HK-2 (cell line): Measurements from ENCODE around the gene PRSS56.
A peak's percentile ranks its signal among the peaks of the same experiment; 100 is the strongest.
"Not testable (repeated sequence)": the region's sequence is repeated elsewhere in the genome, so short reads cannot be mapped to it uniquely, and the experiment has no call there.

ENCODE experiments used
- DNase-seq: peaks from one replicate; pipeline ENCODE4 v3.0.0-alpha.2; 2018; ENCODE audit not compliant: unreplicated experiment

The PRSS56 gene

GRCh38 chr2:232541961-232542714, 21.9 kb downstream of the PRSS56 start:
- DNase-seq = no peak

GRCh38 chr2:232542715-232543467, 22.7 kb downstream of the PRSS56 start:
- no peak for DNase-seq

- DNase-seq = no peak
These were observed 23.3 kb downstream of the PRSS56 start for GRCh38 chr2:232543491-232543890.

GRCh38 chr2:232543928-232544631, 23.9 kb downstream of the PRSS56 start:
- DNase-seq = no peak

GRCh38 chr2:232544674-232545073, 24.5 kb downstream of the PRSS56 start:
- no peak for DNase-seq

- no peak for DNase-seq
These were observed 25.6 kb downstream of the PRSS56 start for GRCh38 chr2:232545511-232546375.

- DNase-seq = no peak
These were observed 27.8 kb downstream of the PRSS56 start for GRCh38 chr2:232547991-232548390.

GRCh38 chr2:232549655-232550353, 29.6 kb downstream of the PRSS56 start:
- no peak for DNase-seq

- DNase-seq = peak; percentile 95
These were observed 30.4 kb downstream of the PRSS56 start, which contains the start of the genes EIF4E2 and TIGD1 for GRCh38 chr2:232550354-232551249. Gene EIF4E2, plus strand, starts transcription at chr2:232550689. Its CDS starts 36 bp downstream, at chr2:232550725. Gene TIGD1, minus strand, starts transcription at chr2:232550557. Its CDS starts 675 bp downstream, at chr2:232549882.

- DNase-seq = no peak
These were observed 31.1 kb downstream of the PRSS56 start for GRCh38 chr2:232551250-232551638.

GRCh38 chr2:232551776-232552175, 31.6 kb downstream of the PRSS56 start:
- DNase-seq = no peak

- no peak for DNase-seq
These were observed 36.2 kb downstream of the PRSS56 start for GRCh38 chr2:232556426-232556825.

GRCh38 chr2:232562515-232563151, 42.4 kb downstream of the PRSS56 start:
- no peak for DNase-seq

GRCh38 chr2:232563580-232563979, 43.4 kb downstream of the PRSS56 start:
- DNase-seq = no peak

GRCh38 chr2:232567721-232568120, 47.5 kb downstream of the PRSS56 start:
- DNase-seq = no peak

- DNase-seq = peak; percentile 34
These were observed 48.0 kb downstream of the PRSS56 start for GRCh38 chr2:232568161-232568560.

- DNase-seq = no peak
These were observed 49.4 kb downstream of the PRSS56 start for GRCh38 chr2:232569541-232569940.

GRCh38 chr2:232570481-232570880, 50.3 kb downstream of the PRSS56 start:
- not testable (repeated sequence) for DNase-seq

- no peak for DNase-seq
These were observed 50.9 kb downstream of the PRSS56 start for GRCh38 chr2:232571026-232571474.
